Measurements from ENCODE around the gene PKNOX2.

- TF ChIP-seq POLR2A (IDR thresholded peaks at IDR 0.05): no peak
- no peak for TF ChIP-seq CTCF (IDR thresholded peaks at IDR 0.05)
- TF ChIP-seq POLR2AphosphoS5 (IDR thresholded peaks at IDR 0.05): no peak
Measured at GRCh38 chr11:125374398-125374797, 209.8 kb downstream of the PKNOX2 start.

All from sigmoid colon (tissue), 4 donors.